ENCODE measurements around the gene ROBO1. TPM values are rescaled to one million over a fixed set of nuclear protein-coding genes. Genes with fewer than 3 reads are reported as not detected.

ROBO1 gene
- total RNA-seq, 2 experiments from 2014 or later, result 8.6 to 9.0 TPM

- no peaks in the 10 kb centered on the region for H3K4me1 Mint-ChIP-seq (ENCODE audit: low read depth)
Observed at GRCh38 chr3:78985981-78986380, 781.8 kb downstream of the ROBO1 start.

DNA sequence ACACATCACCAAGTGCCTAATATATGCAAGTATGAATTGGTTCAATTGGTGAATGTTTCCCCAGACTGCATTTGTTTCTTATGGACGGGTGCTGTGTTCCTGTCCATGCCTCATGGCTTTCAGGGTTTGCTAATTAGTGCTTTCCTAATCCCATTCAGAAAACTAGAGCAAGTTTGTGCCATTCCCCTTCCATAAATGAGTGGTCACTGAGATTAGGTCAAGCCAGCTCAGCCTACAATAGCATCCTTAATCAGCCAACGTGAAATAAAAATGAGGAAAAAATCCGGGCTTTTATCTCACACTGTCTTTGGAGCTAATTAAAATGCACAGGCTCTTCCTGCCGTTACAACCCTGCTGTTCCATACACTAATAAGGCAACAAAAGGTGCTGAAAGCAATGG lies 788.8 kb downstream of the ROBO1 start:
- no peak overlapping the region for H3K4me3 Mint-ChIP-seq
- no peaks in the 10 kb centered on the region for H3K4me1 Mint-ChIP-seq (ENCODE audit: low read depth)
- H3K27ac Mint-ChIP-seq, result no peak overlapping the region
- no peaks in the 10 kb centered on the region for H3K27me3 Mint-ChIP-seq
- CTCF ChIA-PET, result no interaction called here
- H3K36me3 Mint-ChIP-seq (ENCODE audit: low read depth), result no peaks in the 10 kb centered on the region
- no peak for TF ChIP-seq CTCF (IDR thresholded peaks at IDR 0.05)
- intact Hi-C loops (cut with micrococcal nuclease), result no loop called here
- ATAC-seq (no peak), DNase-seq (no peak)
- POLR2A ChIA-PET, result no interaction called here
- H3K9me3 Mint-ChIP-seq, result peaks cover 1% of the 10 kb centered on the region

More at GRCh38 chr3:78985981-78986380, 781.8 kb downstream of the ROBO1 start:
- Mint-ChIP-seq H3K4me3 (no peak overlapping the region), H3K27ac (no peak overlapping the region), H3K27me3 (no peaks in the 10 kb centered on the region), H3K36me3 (ENCODE audit: low read depth) (no peaks in the 10 kb centered on the region), H3K9me3 (peaks cover 2% of the 10 kb centered on the region)
- intact Hi-C loops (cut with micrococcal nuclease), result no loop called here
- DNase-seq (no peak), ATAC-seq (no peak)
- ChIA-PET CTCF (no interaction called here), POLR2A (no interaction called here)
- TF ChIP-seq CTCF (IDR thresholded peaks at IDR 0.05), result no peak

DNA sequence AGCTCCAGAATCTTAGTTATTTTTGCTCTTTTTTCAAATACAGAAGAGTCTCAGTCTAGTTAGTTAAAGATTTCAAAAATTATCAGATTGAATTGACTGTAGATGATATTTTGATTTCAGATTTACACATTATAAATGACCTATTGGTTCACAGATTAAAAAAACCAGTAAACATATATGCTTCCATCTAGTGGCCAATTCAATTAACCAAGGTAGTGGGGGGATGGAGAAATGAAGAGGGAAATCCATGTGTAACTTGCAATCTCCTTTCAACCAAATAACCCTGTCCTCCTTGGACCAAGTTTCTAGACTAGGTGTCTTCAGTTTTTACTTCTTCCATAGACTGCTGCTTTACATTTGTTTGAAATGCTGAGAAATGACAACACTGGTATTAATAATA lies 789.8 kb downstream of the ROBO1 start:
- no peaks in the 10 kb centered on the region for H3K27me3 Mint-ChIP-seq
- no peak overlapping the region for H3K4me3 Mint-ChIP-seq
- ATAC-seq, result no peak
- ChIA-PET POLR2A (no interaction called here), CTCF (interaction anchor here (0.9 kb wide), 1 partner anchor 80 kb away, joined by 3 read pairs; no protein-coding TSS in a partner anchor)
- intact Hi-C loops (cut with micrococcal nuclease), result no loop called here
- no peaks in the 10 kb centered on the region for H3K4me1 Mint-ChIP-seq (ENCODE audit: low read depth)
- TF ChIP-seq CTCF (IDR thresholded peaks at IDR 0.05), result no peak
- no peak overlapping the region for H3K27ac Mint-ChIP-seq
- DNase-seq, result no peak
- H3K36me3 Mint-ChIP-seq (ENCODE audit: low read depth), result no peaks in the 10 kb centered on the region
- peaks cover 1% of the 10 kb centered on the region for H3K9me3 Mint-ChIP-seq

- no peak overlapping the region for H3K27ac Mint-ChIP-seq
- H3K9me3 Mint-ChIP-seq, result peaks cover 1% of the 10 kb centered on the region
- no peaks in the 10 kb centered on the region for H3K4me1 Mint-ChIP-seq (ENCODE audit: low read depth)
- DNase-seq, result no peak
- intact Hi-C loops (cut with micrococcal nuclease), result no loop called here
- H3K27me3 Mint-ChIP-seq, result no peaks in the 10 kb centered on the region
- H3K36me3 Mint-ChIP-seq (ENCODE audit: low read depth), result no peaks in the 10 kb centered on the region
- ChIA-PET POLR2A (no interaction called here), CTCF (interaction anchor here (0.9 kb wide), 1 partner anchor 79 kb away, joined by 3 read pairs; no protein-coding TSS in a partner anchor)
- TF ChIP-seq CTCF (IDR thresholded peaks at IDR 0.05), result no peak
- no peak overlapping the region for H3K4me3 Mint-ChIP-seq
- no peak for ATAC-seq
Observed at GRCh38 chr3:78977073-78977472, 790.7 kb downstream of the ROBO1 start.

DNA sequence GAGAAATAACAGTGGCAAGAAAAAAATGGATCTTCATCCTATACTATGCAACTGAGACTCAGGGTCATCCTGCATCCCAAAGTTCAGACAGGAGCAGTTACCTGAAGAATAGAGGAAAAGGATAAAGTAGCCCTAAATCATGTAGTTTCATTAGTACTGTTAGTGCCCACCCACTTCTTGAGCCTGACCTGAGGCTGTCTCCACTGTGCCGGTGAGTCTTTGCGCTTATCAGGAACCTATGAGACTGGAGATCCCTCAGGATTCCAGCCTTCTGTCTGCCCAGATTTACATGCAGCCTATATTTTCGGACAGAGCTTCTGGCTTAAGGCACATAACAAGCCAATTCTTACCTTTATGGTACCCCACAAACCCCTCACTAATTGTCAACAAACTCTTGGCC lies 791.6 kb downstream of the ROBO1 start:
- intact Hi-C loops (cut with micrococcal nuclease), result no loop called here
- ChIA-PET POLR2A (no interaction called here), CTCF (no interaction called here)

More for the DNA sequence above, 791.6 kb downstream of the ROBO1 start:
- TF ChIP-seq CTCF (IDR thresholded peaks at IDR 0.05), result no peak
- ATAC-seq (no peak), DNase-seq (no peak)
- Mint-ChIP-seq H3K9me3 (peaks cover 1% of the 10 kb centered on the region), H3K27ac (no peak overlapping the region), H3K27me3 (no peaks in the 10 kb centered on the region), H3K4me3 (no peak overlapping the region), H3K4me1 (ENCODE audit: low read depth) (no peaks in the 10 kb centered on the region), H3K36me3 (ENCODE audit: low read depth) (no peaks in the 10 kb centered on the region)

Measured in activated CD8-positive, alpha-beta T cell treated with anti-CD3 and anti-CD28 coated beads for 36 hours (primary cell).